ENCODE data around the gene CCDC112. TPM values are rescaled to one million over a fixed set of nuclear protein-coding genes. Genes with fewer than 3 reads are reported as not detected.

The CCDC112 gene
- total and polyA plus RNA-seq, 2 of the 13 experiments (the other 11 are each of a cell fraction or from before 2014, with no cell fraction given): 1.1 to 2.8 TPM

DNA sequence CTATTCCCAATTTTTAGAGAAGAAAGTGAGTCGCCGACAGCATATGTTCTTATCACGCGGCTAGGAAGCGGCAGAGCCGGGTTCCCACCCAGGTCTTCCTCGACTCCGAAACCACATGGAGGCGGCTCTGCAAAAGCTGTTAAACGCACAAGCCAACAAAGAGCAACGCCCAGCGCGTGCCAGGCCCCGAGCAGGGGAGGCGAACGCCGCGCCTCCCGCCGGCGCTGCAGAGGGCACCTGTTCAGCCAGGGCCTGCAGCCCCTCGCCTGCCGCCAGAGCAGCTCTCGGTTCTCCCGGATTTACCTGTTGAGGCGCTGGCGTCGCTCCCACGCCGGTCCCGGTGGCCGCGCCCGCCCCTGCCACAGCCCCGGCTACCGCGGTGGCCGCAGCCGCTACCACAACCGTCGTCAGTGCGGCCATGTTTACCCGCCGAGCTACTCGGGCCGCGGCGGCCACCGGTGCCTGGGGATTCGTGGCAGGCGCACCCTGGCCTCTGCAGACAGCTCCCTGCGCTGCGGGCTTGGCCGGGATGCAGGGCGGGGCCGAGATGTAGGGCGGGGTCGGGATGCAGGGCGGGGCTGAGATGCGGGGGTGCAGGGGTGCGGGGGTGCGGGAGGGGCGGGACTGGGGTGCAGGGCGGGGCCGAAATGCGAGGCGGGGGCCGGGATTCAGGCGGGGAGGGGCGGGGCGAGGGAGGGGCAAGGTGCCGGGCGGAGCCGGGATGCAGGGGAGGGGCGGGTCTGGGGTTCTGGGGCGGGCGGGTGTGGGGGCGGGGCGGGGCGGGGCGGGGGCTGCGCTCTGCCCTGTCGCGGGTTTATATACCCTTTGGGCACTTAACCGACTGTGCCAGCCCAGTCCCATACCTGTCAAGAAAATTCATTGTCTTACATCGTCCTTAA, at the start of gene CCDC112 (continued):
- TF ChIP-seq FOXK2 (IDR thresholded peaks at IDR 0.05) (no peak), CBFB (CRISPR knock-in tag; IDR thresholded peaks at IDR 0.05) (no peak), ZC3H4 (CRISPR knock-in tag; IDR thresholded peaks at IDR 0.05; ENCODE audit: borderline replicate concordance) (no peak), EHMT2 (IDR thresholded peaks at IDR 0.05; ENCODE audit: borderline replicate concordance, low read depth, low read length) (no peak), HES4 (CRISPR knock-in tag; IDR thresholded peaks at IDR 0.05; ENCODE audit: borderline replicate concordance) (no peak), SUZ12 (IDR thresholded peaks at IDR 0.05; ENCODE audit: low read depth, low read length) (no peak), HMGA1 (CRISPR knock-in tag; conservative IDR thresholded peaks at IDR 0.05) (no peak), MTA3 (CRISPR knock-in tag; IDR thresholded peaks at IDR 0.05) (no peak), ZNF768 (CRISPR knock-in tag; IDR thresholded peaks at IDR 0.05) (peak; percentile 44; the same call in 1 of the 2 replicates), RBAK (CRISPR knock-in tag; IDR thresholded peaks at IDR 0.05) (no peak), ZNF780A (CRISPR knock-in tag; IDR thresholded peaks at IDR 0.05) (no peak), ZSCAN30 (CRISPR knock-in tag; IDR thresholded peaks at IDR 0.05) (no peak), SYNCRIP (IDR thresholded peaks at IDR 0.05; ENCODE audit: insufficient read depth, low read depth, low read length) (no peak), ZNF589 (CRISPR knock-in tag; conservative IDR thresholded peaks at IDR 0.05) (no peak), CAMTA2 (CRISPR knock-in tag; IDR thresholded peaks at IDR 0.05; ENCODE audit: borderline replicate concordance) (no peak), ZNF782 (CRISPR knock-in tag; IDR thresholded peaks at IDR 0.05; ENCODE audit: borderline replicate concordance) (no peak), ZNF737 (CRISPR knock-in tag; IDR thresholded peaks at IDR 0.05; ENCODE audit: borderline replicate concordance) (no peak), NR3C1 (CRISPR knock-in tag; IDR thresholded peaks at IDR 0.05) (no peak), SMC3 (IDR thresholded peaks at IDR 0.05; ENCODE audit: low read length) (no peak), HOXA9 (CRISPR knock-in tag; IDR thresholded peaks at IDR 0.05; ENCODE audit: borderline replicate concordance) (0 out of 2 replicates have a peak, but pooled peaks have one; percentile 55), SOX6 (IDR thresholded peaks at IDR 0.05) (no peak), SOX6 (CRISPR knock-in tag; IDR thresholded peaks at IDR 0.05) (no peak)
- TF ChIP-seq, protein P1, sequence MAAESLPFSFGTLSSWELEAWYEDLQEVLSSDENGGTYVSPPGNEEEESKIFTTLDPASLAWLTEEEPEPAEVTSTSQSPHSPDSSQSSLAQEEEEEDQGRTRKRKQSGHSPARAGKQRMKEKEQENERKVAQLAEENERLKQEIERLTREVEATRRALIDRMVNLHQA (CRISPR knock-in tag; IDR thresholded peaks at IDR 0.05): no peak
- TF ChIP-seq, protein P2, sequence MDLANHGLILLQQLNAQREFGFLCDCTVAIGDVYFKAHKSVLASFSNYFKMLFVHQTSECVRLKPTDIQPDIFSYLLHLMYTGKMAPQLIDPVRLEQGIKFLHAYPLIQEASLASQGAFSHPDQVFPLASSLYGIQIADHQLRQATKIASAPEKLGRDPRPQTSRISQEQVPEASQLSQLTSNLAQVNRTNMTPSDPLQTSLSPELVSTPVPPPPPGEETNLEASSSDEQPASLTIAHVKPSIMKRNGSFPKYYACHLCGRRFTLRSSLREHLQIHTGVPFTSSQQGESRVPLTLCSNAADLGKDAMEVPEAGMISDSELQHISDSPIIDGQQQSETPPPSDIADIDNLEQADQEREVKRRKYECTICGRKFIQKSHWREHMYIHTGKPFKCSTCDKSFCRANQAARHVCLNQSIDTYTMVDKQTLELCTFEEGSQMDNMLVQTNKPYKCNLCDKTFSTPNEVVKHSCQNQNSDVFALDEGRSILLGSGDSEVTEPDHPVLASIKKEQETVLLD (CRISPR knock-in tag; IDR thresholded peaks at IDR 0.05; ENCODE audit: low read depth): no peak
- TF ChIP-seq, protein P3, sequence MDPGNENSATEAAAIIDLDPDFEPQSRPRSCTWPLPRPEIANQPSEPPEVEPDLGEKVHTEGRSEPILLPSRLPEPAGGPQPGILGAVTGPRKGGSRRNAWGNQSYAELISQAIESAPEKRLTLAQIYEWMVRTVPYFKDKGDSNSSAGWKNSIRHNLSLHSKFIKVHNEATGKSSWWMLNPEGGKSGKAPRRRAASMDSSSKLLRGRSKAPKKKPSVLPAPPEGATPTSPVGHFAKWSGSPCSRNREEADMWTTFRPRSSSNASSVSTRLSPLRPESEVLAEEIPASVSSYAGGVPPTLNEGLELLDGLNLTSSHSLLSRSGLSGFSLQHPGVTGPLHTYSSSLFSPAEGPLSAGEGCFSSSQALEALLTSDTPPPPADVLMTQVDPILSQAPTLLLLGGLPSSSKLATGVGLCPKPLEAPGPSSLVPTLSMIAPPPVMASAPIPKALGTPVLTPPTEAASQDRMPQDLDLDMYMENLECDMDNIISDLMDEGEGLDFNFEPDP (CRISPR knock-in tag; conservative IDR thresholded peaks at IDR 0.05): no peak
- TF ChIP-seq, protein P4, sequence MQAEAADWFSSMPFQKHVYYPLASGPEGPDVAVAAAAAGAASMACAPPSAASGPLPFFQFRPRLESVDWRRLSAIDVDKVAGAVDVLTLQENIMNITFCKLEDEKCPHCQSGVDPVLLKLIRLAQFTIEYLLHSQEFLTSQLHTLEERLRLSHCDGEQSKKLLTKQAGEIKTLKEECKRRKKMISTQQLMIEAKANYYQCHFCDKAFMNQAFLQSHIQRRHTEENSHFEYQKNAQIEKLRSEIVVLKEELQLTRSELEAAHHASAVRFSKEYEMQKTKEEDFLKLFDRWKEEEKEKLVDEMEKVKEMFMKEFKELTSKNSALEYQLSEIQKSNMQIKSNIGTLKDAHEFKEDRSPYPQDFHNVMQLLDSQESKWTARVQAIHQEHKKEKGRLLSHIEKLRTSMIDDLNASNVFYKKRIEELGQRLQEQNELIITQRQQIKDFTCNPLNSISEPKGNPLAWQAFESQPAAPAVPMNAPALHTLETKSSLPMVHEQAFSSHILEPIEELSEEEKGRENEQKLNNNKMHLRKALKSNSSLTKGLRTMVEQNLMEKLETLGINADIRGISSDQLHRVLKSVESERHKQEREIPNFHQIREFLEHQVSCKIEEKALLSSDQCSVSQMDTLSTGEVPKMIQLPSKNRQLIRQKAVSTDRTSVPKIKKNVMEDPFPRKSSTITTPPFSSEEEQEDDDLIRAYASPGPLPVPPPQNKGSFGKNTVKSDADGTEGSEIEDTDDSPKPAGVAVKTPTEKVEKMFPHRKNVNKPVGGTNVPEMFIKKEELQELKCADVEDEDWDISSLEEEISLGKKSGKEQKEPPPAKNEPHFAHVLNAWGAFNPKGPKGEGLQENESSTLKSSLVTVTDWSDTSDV (CRISPR knock-in tag; IDR thresholded peaks at IDR 0.05): peak; percentile 36; the same call in 1 of the 2 replicates
